GM19328 (cell line): ENCODE data around the gene TRIM17.

ENCODE experiments used
- ATAC-seq: cut with Tn5 transposase; IDR thresholded peaks from one replicate; pipeline ENCODE4 v1.9.1; 2021; ENCODE audit warnings: mild to moderate bottlenecking, moderate library complexity; ENCODE audit not compliant: unreplicated experiment

TRIM17 gene

GRCh38 chr1:228417483-228418203, 982 bp upstream of the TRIM17 start:
- ATAC-seq, result no peak

GRCh38 chr1:228417061-228417460, 400 bp upstream of the TRIM17 start:
- no peak for ATAC-seq

GRCh38 chr1:228415853-228416216, 826 bp downstream of the TRIM17 start:
- ATAC-seq, result no peak

- no peak for ATAC-seq
Observed at GRCh38 chr1:228415221-228415620, 1.4 kb downstream of the TRIM17 start.

GRCh38 chr1:228414511-228415211, 2.0 kb downstream of the TRIM17 start:
- ATAC-seq, result no peak

- no peak for ATAC-seq
Observed at GRCh38 chr1:228413241-228414010, 3.2 kb downstream of the TRIM17 start.

GRCh38 chr1:228411548-228412430, 4.9 kb downstream of the TRIM17 start:
- ATAC-seq, result no peak

GRCh38 chr1:228411121-228411520, 5.5 kb downstream of the TRIM17 start:
- no peak for ATAC-seq

GRCh38 chr1:228410671-228411070, 6.0 kb downstream of the TRIM17 start:
- no peak for ATAC-seq

GRCh38 chr1:228410015-228410414, 6.6 kb downstream of the TRIM17 start:
- ATAC-seq, result no peak

- ATAC-seq, result no peak
Observed at GRCh38 chr1:228408869-228409805, 7.5 kb downstream of the TRIM17 start.

- no peak for ATAC-seq
Observed at GRCh38 chr1:228408041-228408868, 8.4 kb downstream of the TRIM17 start.

GRCh38 chr1:228407106-228408040, 9.3 kb downstream of the TRIM17 start:
- ATAC-seq, result no peak

- no peak for ATAC-seq
Observed at GRCh38 chr1:228405979-228406228, 10.8 kb downstream of the TRIM17 start.

- ATAC-seq, result no peak
Observed at GRCh38 chr1:228405200-228405978, 11.3 kb downstream of the TRIM17 start.

- no peak for ATAC-seq
Observed at GRCh38 chr1:228404107-228404720, 12.4 kb downstream of the TRIM17 start.

GRCh38 chr1:228403231-228403631, 13.4 kb downstream of the TRIM17 start:
- ATAC-seq, result no peak
